Gastroesophageal sphincter (tissue), 4 donors: Measurements from ENCODE around the gene SDK1. TPM values are rescaled to one million over a fixed set of nuclear protein-coding genes. Genes with fewer than 3 reads are reported as not detected.

Experiments used
- ATAC-seq: fragments of 150-250 bp; one replicate; pipeline ENCODE4 v1.9.1; 2016; ENCODE audit warnings: mild to moderate bottlenecking, moderate library complexity
- H3K27ac ChIP-seq, 4 donors: fragments of 200-600 bp; sonication (generic) in 3 of 4; 1 replicate in 3 of 4; 2 replicates in 1 of 4; pipeline ENCODE4 v1.5.1; 2016 to 2019
- H3K27me3 ChIP-seq: fragments of 200-600 bp; sonication (generic); one replicate; pipeline ENCODE4 v1.5.1; 2019
- H3K36me3 ChIP-seq, 2 donors: fragments of 200-600 bp; sonication (generic); one replicate each; pipeline ENCODE4 v1.5.1; 2019; ENCODE audit warnings: control low read depth in 1 of 2
- H3K4me1 ChIP-seq, 3 donors: fragments of 200-600 bp; sonication (generic); 1 replicate in 2 of 3; 2 replicates in 1 of 3; pipeline ENCODE4 v1.5.1; 2016 to 2019; ENCODE audit warnings: control low read depth in 2 of 3
- H3K4me3 ChIP-seq, 2 donors: fragments of 200-600 bp; sonication (generic); one replicate each; pipeline ENCODE4 v1.5.1; 2019; ENCODE audit warnings: mild to moderate bottlenecking in 1 of 2, moderate library complexity in 1 of 2
- H3K9me3 ChIP-seq, 3 donors: fragments of 200-600 bp; sonication (generic); one replicate each; pipeline ENCODE4 v1.5.1; 2017 to 2019; ENCODE audit warnings: control low read depth in 2 of 3
- CTCF ChIP-seq, 4 experiments: fragments of 200-600 bp in 2 of 4; fragments of 450-650 bp in 2 of 4; sonication (generic) in 1 of 4; IDR thresholded peaks; one replicate each; pipeline ENCODE4 v1.5.1; 2017 to 2019; ENCODE audit warnings: antibody characterized with exemption in 4 of 4, mild to moderate bottlenecking in 2 of 4, moderate library complexity in 2 of 4
- EP300 ChIP-seq: sonication (generic); formaldehyde crosslinking; IDR thresholded peaks from one replicate; pipeline ENCODE4 v1.6.1; 2017; ENCODE audit warnings: antibody characterized with exemption, mild to moderate bottlenecking
- POLR2A ChIP-seq, 2 donors: fragments of 450-650 bp; IDR thresholded peaks; one replicate each; pipeline ENCODE4 v1.6.1; 2017; ENCODE audit warnings: antibody characterized with exemption in 2 of 2, mild to moderate bottlenecking in 2 of 2, moderate library complexity in 1 of 2
- POLR2AphosphoS5 ChIP-seq: sonication (generic); formaldehyde crosslinking; IDR thresholded peaks from one replicate; pipeline ENCODE4 v1.6.1; 2017; ENCODE audit warnings: antibody characterized with exemption
- WGBS, 2 donors: methylation state at CpG; one replicate each; pipeline ENCODE4 v1.1.5; 2018; ENCODE audit warnings: low coverage in 1 of 2; 5-methylcytosine and 5-hydroxymethylcytosine counted together
- total RNA-seq, 4 donors: library from RNA; depleted of rRNA; stranded (reverse); fragments of >200 nt; gene quantifications; one replicate each; pipeline ENCODE4 v1.1.0, GENCODE V29; 2016

The SDK1 gene
- total RNA-seq, 4 donors from 2014 or later = 6.1 to 13.6 (median 8.7) TPM

- no peak overlapping the region for H3K27ac ChIP-seq
- TF ChIP-seq CTCF (IDR thresholded peaks at IDR 0.05) (no peak), POLR2A (IDR thresholded peaks at IDR 0.05) (no peak), POLR2AphosphoS5 (no peak), EP300 (no peak)
- H3K4me3 ChIP-seq = no peak overlapping the region
- 82 to 85% methylated on average over 12 to 17 of the region's 22 CpGs for WGBS, 2 donors
- no peaks in the 10 kb centered on the region for H3K4me1 ChIP-seq
- no peaks in the 10 kb centered on the region for H3K36me3 ChIP-seq
- ATAC-seq = no peak
- H3K27me3 ChIP-seq = no peaks in the 10 kb centered on the region
- H3K9me3 ChIP-seq = no peaks in the 10 kb centered on the region
Observed at GRCh38 chr7:4227105-4228010, 926.3 kb downstream of the SDK1 start.

GRCh38 chr7:4230352-4230751, 929.3 kb downstream of the SDK1 start:
- H3K4me3 ChIP-seq = no peak overlapping the region
- no peaks in the 10 kb centered on the region for H3K4me1 ChIP-seq
- no peaks in the 10 kb centered on the region for H3K36me3 ChIP-seq
- TF ChIP-seq POLR2A (IDR thresholded peaks at IDR 0.05) = no peak
- TF ChIP-seq POLR2AphosphoS5 = no peak
- TF ChIP-seq EP300 = no peak
- no peak for TF ChIP-seq CTCF (IDR thresholded peaks at IDR 0.05)
- no peaks in the 10 kb centered on the region for H3K9me3 ChIP-seq
- H3K27me3 ChIP-seq = no peaks in the 10 kb centered on the region
- no peak overlapping the region for H3K27ac ChIP-seq
- no peak for ATAC-seq

GRCh38 chr7:4233146-4233545, 932.1 kb downstream of the SDK1 start:
- ATAC-seq = no peak
- H3K27me3 ChIP-seq = no peaks in the 10 kb centered on the region
- no peak overlapping the region for H3K27ac ChIP-seq
- no peaks in the 10 kb centered on the region for H3K4me1 ChIP-seq
- H3K36me3 ChIP-seq = no peaks in the 10 kb centered on the region
- no peaks in the 10 kb centered on the region for H3K9me3 ChIP-seq
- WGBS, 2 donors = 67% methylated on average over 1 of the region's 15 CpGs; no CpG with 5 or more reads in 1 of the 2 donors
- no peak overlapping the region for H3K4me3 ChIP-seq
- TF ChIP-seq POLR2A (IDR thresholded peaks at IDR 0.05) (no peak), EP300 (no peak), POLR2AphosphoS5 (no peak), CTCF (IDR thresholded peaks at IDR 0.05) (no peak)

- no peak for TF ChIP-seq CTCF (IDR thresholded peaks at IDR 0.05)
- TF ChIP-seq EP300 = no peak
- no peak for TF ChIP-seq POLR2A (IDR thresholded peaks at IDR 0.05)
- no peak for TF ChIP-seq POLR2AphosphoS5
- Histone ChIP-seq H3K27ac (no peak overlapping the region), H3K27me3 (no peaks in the 10 kb centered on the region), H3K4me3 (no peak overlapping the region), H3K36me3 (no peaks in the 10 kb centered on the region), H3K9me3 (no peaks in the 10 kb centered on the region), H3K4me1 (no peaks in the 10 kb centered on the region)
- ATAC-seq = no peak
- WGBS, 2 donors = 89 to 90% methylated on average over 2 to 4 of the region's 26 CpGs
Observed at GRCh38 chr7:4233621-4234497, 932.8 kb downstream of the SDK1 start.
